GM21528 (cell line): Measurements from ENCODE around the gene CIPC.

ENCODE experiments used
- ATAC-seq: cut with Tn5 transposase; IDR thresholded peaks from one replicate; pipeline ENCODE4 v1.9.1; 2021; ENCODE audit warnings: mild to moderate bottlenecking, moderate library complexity; ENCODE audit not compliant: unreplicated experiment, low FRiP score

The CIPC gene

DNA sequence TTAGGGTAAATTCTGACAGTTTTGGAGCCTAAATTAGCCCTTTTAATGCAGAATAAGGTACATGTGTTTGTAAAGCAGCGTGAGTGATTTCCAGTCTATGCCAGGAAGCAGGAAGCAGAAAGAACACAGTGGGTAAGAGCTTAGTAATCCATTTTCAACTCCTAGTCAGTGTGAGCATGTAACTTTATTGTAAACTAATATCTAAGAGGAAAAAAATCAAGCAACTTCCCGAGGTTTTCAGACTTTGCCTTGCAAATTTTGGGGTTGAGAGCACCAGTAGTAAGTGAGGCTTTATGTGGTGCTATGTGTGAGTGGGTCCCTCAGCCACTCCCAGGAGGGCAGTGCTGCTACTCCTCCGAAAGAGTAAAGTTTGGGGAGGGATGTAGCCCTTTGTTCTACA lies 2.9 kb downstream of the CIPC start:
- ATAC-seq: no peak

DNA sequence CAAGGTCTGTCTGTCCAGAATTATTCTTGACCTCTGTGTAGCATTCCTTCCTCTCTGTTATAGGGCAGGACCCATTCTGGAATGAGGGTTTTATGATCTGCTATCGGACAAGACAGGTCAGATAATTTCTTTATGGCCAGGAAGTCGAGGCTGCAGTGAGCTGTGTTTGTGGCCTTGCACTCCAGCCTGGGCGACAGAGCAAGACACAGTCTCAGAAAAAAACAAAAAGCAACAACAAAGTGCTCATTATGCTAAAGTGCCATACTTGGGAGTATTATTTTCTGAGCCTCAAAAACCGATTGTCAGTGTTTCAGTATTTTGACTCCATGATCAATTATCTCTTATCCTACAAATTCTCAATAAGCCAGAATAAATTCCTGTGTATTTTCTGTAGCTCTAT lies 4.1 kb downstream of the CIPC start:
- ATAC-seq: no peak

DNA sequence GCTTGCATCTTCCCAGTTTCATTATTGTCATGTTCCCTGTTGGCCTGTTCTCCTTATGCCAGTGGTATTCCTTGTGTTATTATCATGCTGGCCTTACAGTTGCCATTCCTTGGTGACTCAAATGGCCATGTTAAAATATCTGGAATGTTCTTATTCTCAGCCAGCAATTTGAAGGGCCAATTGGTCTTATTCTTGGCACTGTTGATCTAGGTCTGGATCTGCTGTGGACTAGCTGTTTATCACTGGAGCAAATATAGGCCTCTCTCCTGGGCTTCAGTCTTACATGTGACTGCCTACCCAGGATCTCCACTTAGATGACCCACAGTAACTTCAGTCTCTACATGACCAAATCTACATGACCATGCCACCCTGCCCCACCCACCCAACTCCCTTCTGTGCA lies 5.4 kb downstream of the CIPC start:
- ATAC-seq: no peak

DNA sequence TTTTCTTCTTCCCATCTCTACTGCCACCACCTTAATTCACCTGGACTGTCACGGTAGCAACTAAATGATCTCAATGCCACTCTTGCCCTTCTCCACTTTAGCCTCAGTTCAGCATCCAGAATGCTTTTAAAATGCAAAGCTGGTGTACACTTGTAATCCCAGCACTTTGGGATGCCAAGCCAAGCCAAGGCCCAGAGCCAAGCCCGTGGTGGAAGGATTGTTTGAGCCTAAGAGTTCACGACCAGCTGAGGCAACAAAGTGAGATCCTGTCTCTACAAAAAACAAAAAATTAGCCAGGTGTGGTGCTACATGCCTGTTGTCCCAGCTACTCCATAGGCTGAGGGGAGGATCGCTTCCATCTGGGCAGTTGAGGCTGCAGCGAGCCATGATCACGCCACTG lies 5.9 kb downstream of the CIPC start:
- ATAC-seq: no peak

GRCh38 chr14:77104393-77104792 lies 6.3 kb downstream of the CIPC start:
- ATAC-seq: no peak

- ATAC-seq: no peak
These were observed 7.3 kb downstream of the CIPC start for GRCh38 chr14:77105145-77105939.

DNA sequence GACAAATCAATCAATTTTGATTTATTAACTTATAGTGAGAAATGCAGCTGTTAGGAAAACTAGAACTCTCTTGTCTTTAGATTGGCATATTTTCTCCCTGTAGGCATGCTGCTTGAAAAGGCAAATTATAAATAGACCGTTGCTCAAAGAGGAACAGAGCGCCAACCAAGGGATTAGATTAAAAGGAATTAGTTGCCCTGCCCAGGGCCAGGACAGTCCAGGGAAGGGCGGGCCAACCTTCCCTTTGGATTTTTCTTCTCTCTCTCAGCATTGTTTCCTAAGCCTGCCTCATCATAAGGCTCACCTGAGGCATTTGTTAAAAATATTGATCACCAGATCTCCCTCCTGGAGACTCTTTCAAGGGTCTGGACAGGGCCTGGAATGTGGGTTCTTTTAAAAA lies 8.6 kb downstream of the CIPC start:
- ATAC-seq: no peak

DNA sequence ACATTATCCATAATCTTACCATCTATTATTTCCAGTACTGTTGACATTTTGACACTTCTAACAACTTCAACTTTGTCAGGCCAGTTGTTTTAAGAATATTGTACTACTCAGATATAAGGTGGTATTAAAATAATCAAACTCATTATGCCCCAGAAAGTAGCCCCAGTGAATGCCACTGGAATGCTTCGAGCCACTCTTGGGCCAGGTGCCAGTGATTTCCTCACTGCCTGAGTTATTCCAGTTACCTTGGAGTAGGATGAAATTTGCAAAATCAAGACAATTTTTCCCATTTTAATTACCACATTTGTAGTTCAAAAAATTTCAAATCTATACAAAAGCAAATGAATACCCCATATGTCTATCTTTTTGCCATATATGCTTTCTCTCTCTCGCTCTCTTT lies 9.2 kb downstream of the CIPC start:
- ATAC-seq: no peak

DNA sequence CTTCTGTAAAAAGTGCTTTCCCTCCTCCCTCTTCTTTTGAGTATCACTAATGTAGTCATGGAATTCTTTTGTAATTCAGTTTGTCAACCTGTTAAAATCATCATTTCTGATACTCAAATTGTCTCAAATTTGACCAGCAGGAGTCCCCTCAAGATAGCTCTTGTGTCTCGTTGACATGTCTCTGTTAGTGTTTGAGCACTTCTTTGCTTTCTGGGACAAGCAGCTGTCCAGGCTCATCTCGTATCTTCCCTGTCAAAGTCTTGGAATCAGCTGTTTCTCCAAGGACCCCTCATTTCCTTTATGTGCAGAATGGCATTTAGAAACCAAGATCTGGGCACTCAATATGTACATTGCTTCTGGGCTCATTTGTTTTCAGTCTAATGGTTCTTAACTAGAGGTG lies 10.7 kb downstream of the CIPC start:
- no peak for ATAC-seq

DNA sequence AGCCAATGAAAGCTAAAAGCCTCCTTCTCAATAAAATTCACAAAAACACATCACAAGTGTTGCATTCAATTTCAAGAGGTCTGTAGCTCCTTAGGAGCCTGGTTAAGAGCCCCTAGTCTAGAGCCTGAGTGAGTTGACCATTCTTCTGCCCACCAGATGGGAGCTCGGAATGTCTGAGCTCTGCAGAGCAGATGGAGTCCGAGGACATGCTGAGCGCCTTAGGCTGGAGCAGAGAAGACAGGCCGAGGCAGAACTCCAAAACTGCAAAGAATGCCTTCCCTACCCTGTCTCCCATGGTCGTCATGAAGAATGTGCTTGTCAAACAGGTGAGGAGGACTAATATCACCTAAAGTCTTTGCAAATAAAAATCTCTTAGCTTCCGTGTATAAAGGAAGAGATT lies 11.6 kb downstream of the CIPC start:
- no peak for ATAC-seq

DNA sequence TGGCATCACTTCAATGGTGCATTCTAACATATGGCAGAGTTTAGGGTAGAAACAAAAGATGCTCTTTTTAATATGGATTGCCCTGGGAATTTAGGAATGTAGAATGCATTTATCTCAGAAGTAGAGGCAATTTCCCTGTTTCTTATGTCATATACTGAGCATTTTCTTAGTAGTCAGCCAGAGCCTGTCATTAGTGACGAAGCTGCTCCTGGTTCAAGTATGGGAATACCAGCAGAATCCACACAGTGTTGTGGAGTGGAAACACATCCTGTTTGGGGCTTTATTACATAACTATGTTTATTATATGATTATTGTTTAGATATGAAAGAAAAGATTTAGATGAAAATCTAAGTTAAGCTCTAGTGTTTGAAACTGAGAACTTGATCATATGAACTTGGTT lies 12.2 kb downstream of the CIPC start:
- ATAC-seq: no peak

DNA sequence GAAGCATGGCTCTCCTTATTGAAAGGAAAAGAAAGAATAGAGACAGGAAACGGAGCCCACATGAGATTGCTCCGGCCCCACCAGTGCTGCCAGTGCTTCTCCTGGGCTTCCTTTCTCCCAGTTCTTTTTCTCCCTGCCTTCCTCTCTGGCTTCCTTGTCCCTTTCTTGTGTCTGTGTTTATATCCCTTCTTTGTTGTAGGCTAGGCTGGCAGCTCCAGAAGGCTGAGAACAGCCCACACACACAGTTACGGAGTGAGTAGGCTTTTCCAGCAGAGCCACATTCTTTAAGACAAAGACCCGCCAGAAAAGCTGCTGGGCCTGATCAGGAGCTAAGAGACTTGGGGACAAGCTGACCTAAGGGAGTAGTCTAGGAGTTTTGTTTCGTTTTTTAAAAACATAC lies 13.0 kb downstream of the CIPC start:
- ATAC-seq: no peak

GRCh38 chr14:77113644-77114043 lies 15.6 kb downstream of the CIPC start:
- no peak for ATAC-seq

GRCh38 chr14:77114609-77115008 lies 16.6 kb downstream of the CIPC start:
- no peak for ATAC-seq

DNA sequence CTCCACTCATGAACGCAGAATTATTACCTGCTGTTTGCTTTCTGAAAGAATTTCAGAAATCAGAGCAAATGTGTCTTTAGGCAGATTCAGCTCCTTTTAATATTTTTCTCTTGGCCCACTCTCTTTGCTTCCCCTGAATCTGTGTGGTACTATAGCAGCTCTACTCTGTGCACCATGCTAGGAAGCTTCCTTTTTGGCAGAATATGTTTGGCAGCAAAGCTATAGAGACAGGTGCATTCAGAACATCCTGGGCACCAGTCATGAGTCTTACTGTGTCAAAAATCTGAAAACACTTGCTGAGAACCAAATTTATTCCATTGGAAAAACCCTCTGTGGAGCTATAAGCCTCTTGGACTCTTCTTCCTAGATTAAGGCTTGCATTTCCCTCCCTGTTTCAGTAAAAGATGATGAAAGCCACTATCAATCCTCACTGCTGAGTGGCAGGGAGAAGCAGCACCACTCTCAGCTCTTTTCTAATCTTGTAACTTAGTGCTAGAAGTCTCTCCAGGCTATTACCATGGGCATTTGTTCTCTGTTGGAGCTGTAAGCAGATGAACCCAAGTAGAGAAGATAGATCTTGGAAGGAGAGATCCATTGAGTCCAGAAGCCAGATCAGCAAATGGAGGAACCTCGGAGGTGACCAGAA lies 18.2 kb downstream of the CIPC start:
- no peak for ATAC-seq

DNA sequence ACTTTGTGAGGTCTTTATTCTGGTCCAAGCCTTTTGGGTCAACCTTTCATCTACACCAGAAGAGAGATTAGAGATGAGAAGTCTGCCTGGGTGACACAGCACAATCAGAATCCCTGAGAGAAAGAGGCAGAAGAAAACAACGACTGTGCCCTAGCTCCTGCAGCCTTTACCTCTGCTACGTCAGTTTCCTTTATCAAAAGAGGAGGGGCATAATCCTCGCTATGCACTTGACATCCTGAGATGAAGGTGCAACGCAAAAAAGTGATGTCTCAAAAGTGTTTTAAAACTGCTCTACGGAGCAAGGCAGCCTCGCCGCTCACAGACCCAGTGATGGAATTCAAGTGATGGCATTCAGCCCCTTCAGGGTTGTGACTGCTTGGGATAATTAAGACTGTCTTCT lies 21.8 kb downstream of the CIPC start:
- ATAC-seq: no peak

- peak; percentile 92 for ATAC-seq
These were observed 23.0 kb downstream of the CIPC start for GRCh38 chr14:77120771-77121743.

DNA sequence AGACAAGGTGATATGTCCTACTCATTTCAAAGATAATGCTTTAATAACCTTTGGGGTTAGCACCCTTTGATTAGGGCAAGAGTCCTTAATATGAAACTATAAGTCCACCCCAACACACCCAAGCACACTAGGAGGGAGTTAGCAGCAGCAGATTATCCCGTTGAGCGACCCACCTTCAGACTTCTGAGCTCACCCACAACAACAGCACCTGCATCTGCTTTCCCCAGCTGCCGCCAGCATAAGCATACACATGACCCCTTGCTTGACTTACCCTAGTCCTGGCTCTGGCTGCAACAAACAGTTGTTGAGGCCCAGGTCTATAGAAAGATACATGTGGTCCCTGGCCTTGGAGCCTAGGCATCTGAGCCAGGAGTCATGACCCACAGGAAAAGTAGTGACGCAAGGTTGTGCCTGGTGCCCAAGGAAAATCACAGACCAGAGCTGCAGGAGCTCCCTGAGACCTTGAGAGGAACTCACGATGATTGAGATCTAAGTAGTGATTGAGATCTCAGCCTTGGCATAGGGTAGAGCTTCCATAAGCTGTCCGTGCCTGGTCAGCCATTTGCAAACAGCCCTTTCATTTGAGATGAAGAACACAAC lies 24.6 kb downstream of the CIPC start:
- no peak for ATAC-seq

- no peak for ATAC-seq
These were observed 25.6 kb downstream of the CIPC start for GRCh38 chr14:77123381-77124325.
